WERI-Rb-1 (cell line): ENCODE measurements around the gene PELI3.

Source experiments
- DNase-seq: peaks from one replicate; pipeline ENCODE4 v3.0.0-alpha.2; 2020
- H3K27ac ChIP-seq: fragments of 250-450 bp; sonication (Bioruptor Pico); 2 replicates; pipeline ENCODE4 v1.5.1; 2020; ENCODE audit warnings: mild to moderate bottlenecking, moderate library complexity
- H3K27me3 ChIP-seq: fragments of 250-450 bp; sonication (Bioruptor Pico); 2 replicates; pipeline ENCODE4 v1.5.1; 2021; ENCODE audit warnings: mild to moderate bottlenecking, low read depth, moderate library complexity; ENCODE audit not compliant: insufficient read depth, severe bottlenecking
- H3K36me3 ChIP-seq: fragments of 250-450 bp; sonication (Bioruptor Pico); 2 replicates; pipeline ENCODE4 v1.5.1; 2020; ENCODE audit warnings: mild to moderate bottlenecking, moderate library complexity
- H3K4me3 ChIP-seq: 2 replicates; pipeline ENCODE4 v1.5.1; 2011; ENCODE audit warnings: low read depth, mild to moderate bottlenecking, control low read depth, low read length
- H3K9me3 ChIP-seq: fragments of 250-450 bp; sonication (Bioruptor Pico); 2 replicates; pipeline ENCODE4 v1.5.1; 2021; ENCODE audit warnings: mild to moderate bottlenecking, moderate library complexity; ENCODE audit not compliant: severe bottlenecking
- CTCF ChIP-seq: IDR thresholded peaks from 2 replicates; pipeline ENCODE4 v1.5.1; 2011; ENCODE audit warnings: low read depth, mild to moderate bottlenecking, control low read depth, inconsistent platforms, low read length

The PELI3 gene

GRCh38 chr11:66470015-66470414 is 3.3 kb downstream of the PELI3 start:
- Histone ChIP-seq H3K36me3 (peaks cover 58% of the 10 kb centered on the region), H3K27ac (no peak overlapping the region), H3K9me3 (no peaks in the 10 kb centered on the region), H3K4me3 (no peak overlapping the region), H3K27me3 (no peaks in the 10 kb centered on the region)
- no peak for DNase-seq
- TF ChIP-seq CTCF = no peak

- Histone ChIP-seq H3K36me3 (peaks cover 68% of the 10 kb centered on the region), H3K27ac (no peak overlapping the region), H3K4me3 (no peak overlapping the region), H3K27me3 (no peaks in the 10 kb centered on the region), H3K9me3 (no peaks in the 10 kb centered on the region)
- no peak for TF ChIP-seq CTCF
- no peak for DNase-seq
Measured at GRCh38 chr11:66471142-66471541, 4.4 kb downstream of the PELI3 start.

- Histone ChIP-seq H3K27me3 (no peaks in the 10 kb centered on the region), H3K36me3 (peaks cover 69% of the 10 kb centered on the region), H3K4me3 (no peak overlapping the region), H3K27ac (no peak overlapping the region), H3K9me3 (no peaks in the 10 kb centered on the region)
- TF ChIP-seq CTCF = no peak
- DNase-seq = no peak
Measured at GRCh38 chr11:66472054-66472453, 5.3 kb downstream of the PELI3 start.

- Histone ChIP-seq H3K27me3 (no peaks in the 10 kb centered on the region), H3K4me3 (no peak overlapping the region), H3K36me3 (peaks cover 69% of the 10 kb centered on the region), H3K27ac (no peak overlapping the region), H3K9me3 (no peaks in the 10 kb centered on the region)
- no peak for DNase-seq
- TF ChIP-seq CTCF = no peak
Measured at GRCh38 chr11:66473167-66473566, 6.5 kb downstream of the PELI3 start.

GRCh38 chr11:66473608-66474515 is 7.2 kb downstream of the PELI3 start:
- DNase-seq = no peak
- no peak for TF ChIP-seq CTCF
- Histone ChIP-seq H3K9me3 (no peaks in the 10 kb centered on the region), H3K36me3 (peaks cover 63% of the 10 kb centered on the region), H3K27ac (no peak overlapping the region), H3K4me3 (no peak overlapping the region), H3K27me3 (no peaks in the 10 kb centered on the region)
